NCI-H460 (cell line): ENCODE results near the gene IL15RA. TPM values are rescaled to one million over a fixed set of nuclear protein-coding genes. Genes with fewer than 3 reads are reported as not detected.
"Not testable (repeated sequence)": the region's sequence is repeated elsewhere in the genome, so short reads cannot be mapped to it uniquely, and the experiment has no call there.

Experiments used
- DNase-seq: peaks from one replicate; pipeline ENCODE4 v3.0.0-alpha.2; 2016; ENCODE audit warnings: low read depth; ENCODE audit errors: extremely low read depth
- total RNA-seq: library from RNA; depleted of rRNA; stranded (reverse); fragments of >200 nt; shearing (Covaris generic); gene quantifications from 2 replicates; pipeline ENCODE4 v1.2.3, GENCODE V29; 2014

Gene IL15RA
- total RNA-seq, 1 experiment from 2014 or later: 10.6 TPM

GRCh38 chr10:5933909-5934546 lies 43.3 kb downstream of the IL15RA start:
- no peak for DNase-seq

DNA sequence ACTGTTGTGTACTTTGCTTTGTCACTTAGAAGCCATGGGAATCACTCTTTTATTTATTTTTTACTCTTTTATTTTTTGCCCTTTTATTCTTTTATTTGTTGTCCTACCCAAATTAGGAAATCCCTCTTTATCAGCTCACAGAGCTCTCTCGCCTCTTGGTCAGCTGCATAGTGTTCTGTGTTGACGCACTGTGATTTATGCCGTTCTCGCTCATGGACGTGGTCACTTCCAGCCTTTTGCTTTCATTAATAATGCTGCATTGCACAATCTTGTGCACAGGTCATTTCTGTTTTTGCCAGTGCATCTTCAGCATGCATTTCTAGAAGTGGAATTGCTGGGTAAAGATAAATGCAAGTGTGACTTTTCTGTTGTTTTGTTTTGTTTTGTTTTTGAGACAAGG lies 45.0 kb downstream of the IL15RA start:
- no peak for DNase-seq

DNA sequence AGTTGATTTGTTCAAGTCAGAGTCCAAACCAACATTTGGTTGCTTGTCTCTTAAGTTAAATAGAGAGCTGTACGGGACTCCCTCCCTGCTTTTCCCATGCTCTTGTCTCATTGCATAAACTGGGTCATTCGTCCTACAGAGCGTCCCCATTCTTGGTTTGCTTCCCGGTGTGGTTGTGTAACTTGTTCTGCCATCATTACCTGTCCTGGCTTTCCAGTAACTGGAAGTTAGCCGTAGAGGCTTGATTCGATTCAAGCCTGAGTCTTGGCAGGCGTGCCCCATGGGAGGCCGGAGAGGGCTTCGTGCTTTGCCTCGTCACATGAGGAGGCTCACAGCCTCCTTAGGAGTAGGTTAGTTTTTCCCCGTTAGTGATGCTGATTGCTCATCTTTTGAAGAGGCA lies 47.1 kb downstream of the IL15RA start:
- no peak for DNase-seq

DNA sequence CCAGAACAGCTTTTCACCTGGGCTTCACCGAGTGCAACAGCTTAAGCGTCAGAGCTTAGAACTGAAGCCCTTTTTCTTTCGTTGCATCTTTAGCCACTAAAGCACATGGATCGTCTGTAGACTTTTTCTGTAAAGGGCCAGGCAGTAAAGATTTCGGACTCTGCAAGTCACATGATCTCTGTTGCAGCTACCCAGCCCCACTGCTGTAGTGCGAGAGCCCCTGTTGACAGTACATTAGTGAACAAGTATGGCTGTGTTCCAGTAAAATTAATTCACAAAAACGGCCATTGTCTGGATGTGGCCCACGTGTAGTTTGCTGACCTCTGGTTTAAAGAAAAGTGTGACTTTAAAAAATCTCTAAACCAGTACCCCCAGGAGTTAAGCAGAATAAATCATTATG lies 47.9 kb downstream of the IL15RA start:
- DNase-seq: no peak

- no peak for DNase-seq
Measured at GRCh38 chr10:5927306-5927705, 50.0 kb downstream of the IL15RA start.

- no peak for DNase-seq
Measured at GRCh38 chr10:5924889-5925288, 52.5 kb downstream of the IL15RA start.

- DNase-seq: no peak
Measured at GRCh38 chr10:5921746-5922145, 55.6 kb downstream of the IL15RA start.

GRCh38 chr10:5919568-5919967 lies 57.8 kb downstream of the IL15RA start:
- no peak for DNase-seq

GRCh38 chr10:5918763-5919162 lies 58.6 kb downstream of the IL15RA start:
- DNase-seq: no peak

DNA sequence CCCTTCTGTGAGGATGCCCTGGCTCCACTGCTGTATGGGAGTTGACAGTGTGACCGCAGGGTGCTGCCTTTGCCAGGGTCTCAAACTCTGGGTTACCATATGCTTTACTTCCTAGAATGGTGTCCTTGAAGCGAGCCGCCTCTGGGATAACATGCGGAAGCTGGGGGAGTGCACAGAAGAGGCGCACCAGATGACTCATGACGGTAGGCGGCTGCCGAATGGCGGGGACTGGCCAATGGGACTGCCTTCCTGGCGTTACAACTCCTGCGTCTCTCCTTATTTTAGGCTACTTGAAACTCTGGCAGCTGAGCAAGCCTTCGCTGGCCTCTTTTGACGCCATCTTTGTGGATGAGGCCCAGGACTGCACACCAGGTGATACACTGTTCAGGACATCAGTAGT lies 60.0 kb downstream of the IL15RA start:
- no peak for DNase-seq

- no peak for DNase-seq
Measured at GRCh38 chr10:5915451-5915850, 61.9 kb downstream of the IL15RA start.

DNA sequence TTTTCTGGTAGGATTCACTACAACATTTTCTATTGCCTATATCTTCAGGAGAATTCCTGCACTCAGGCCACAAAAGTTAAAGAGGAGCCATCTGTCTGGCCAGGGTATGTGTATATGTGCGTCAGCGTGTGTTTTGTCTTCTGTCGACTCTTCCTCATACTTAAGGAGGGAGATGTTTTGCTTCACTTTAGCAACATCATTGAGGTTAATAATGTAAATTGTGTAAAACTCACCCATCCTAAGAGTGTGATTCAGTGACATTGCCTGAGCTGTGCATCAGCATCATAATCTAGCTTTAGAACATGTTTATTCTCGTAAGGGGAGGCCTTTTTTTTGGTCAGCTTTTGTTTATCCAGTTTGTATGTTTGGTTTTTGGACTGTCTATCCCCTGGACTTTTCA lies 63.6 kb downstream of the IL15RA start:
- DNase-seq: no peak

DNA sequence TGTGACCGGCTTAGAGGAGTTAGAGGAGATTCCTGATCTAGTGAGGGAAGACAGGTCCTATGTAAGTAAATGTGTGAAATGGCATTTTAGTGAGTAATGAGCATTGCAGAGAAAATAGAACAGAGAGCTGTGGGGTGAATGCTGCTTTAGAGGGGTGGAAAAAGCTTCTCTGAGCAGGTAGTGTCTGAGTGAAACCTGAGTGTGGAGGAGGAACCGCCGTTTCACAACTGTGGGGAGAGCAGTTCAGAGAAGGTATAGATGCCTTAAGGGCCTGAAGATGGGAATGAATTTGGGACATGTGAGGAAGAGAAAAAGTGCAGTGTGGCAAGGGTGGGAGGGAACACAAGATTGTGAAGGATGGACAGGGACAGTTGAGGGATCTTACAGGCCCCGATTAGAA lies 65.7 kb downstream of the IL15RA start:
- no peak for DNase-seq

GRCh38 chr10:5910323-5911100 lies 66.8 kb downstream of the IL15RA start:
- DNase-seq: no peak

GRCh38 chr10:5908676-5909075 lies 68.7 kb downstream of the IL15RA start:
- not testable (repeated sequence) for DNase-seq

- DNase-seq: no peak
Measured at GRCh38 chr10:5906651-5907050, 70.7 kb downstream of the IL15RA start.

GRCh38 chr10:5905854-5906507 lies 71.4 kb downstream of the IL15RA start:
- no peak for DNase-seq

GRCh38 chr10:5904227-5904626 lies 73.1 kb downstream of the IL15RA start:
- DNase-seq: no peak

- DNase-seq: no peak
Measured at GRCh38 chr10:5903563-5903962, 73.8 kb downstream of the IL15RA start.

- no peak for DNase-seq
Measured at GRCh38 chr10:5902511-5903274, 74.7 kb downstream of the IL15RA start.
